NCI-H1105 treated with DMSO at 0.1 percent for 48 hours (cell line): ENCODE data around the gene C2CD4D.
"Not testable (repeated sequence)": the region's sequence is repeated elsewhere in the genome, so short reads cannot be mapped to it uniquely, and the experiment has no call there.

ENCODE experiments used
- DNase-seq: peaks from one replicate; lab custom pipeline; 2025; lab: John Stamatoyannopoulos, UW

C2CD4D gene

GRCh38 chr1:151839457-151840403 lies at the start of gene C2CD4D:
TSS of gene C2CD4D (minus strand) at chr1:151839820. CDS start at chr1:151838989, 831 bp downstream.
- DNase-seq, result peak; percentile 78

- peak; percentile 35 for DNase-seq
Observed at GRCh38 chr1:151888972-151889570, 49.5 kb upstream of the C2CD4D start.

GRCh38 chr1:151887028-151887427 lies 47.4 kb upstream of the C2CD4D start:
- DNase-seq, result no peak

GRCh38 chr1:151885479-151885878 lies 45.9 kb upstream of the C2CD4D start:
- DNase-seq, result no peak

- DNase-seq, result not testable (repeated sequence)
Observed at GRCh38 chr1:151884879-151885278, 45.3 kb upstream of the C2CD4D start.

GRCh38 chr1:151884445-151884844 lies 44.8 kb upstream of the C2CD4D start:
- not testable (repeated sequence) for DNase-seq

GRCh38 chr1:151883898-151884297 lies 44.3 kb upstream of the C2CD4D start:
- not testable (repeated sequence) for DNase-seq

- DNase-seq, result not testable (repeated sequence)
Observed at GRCh38 chr1:151882918-151883317, 43.3 kb upstream of the C2CD4D start.

- DNase-seq, result no peak
Observed at GRCh38 chr1:151882466-151882865, 42.8 kb upstream of the C2CD4D start.

- DNase-seq, result peak; percentile 10
Observed at GRCh38 chr1:151881479-151881878, 41.9 kb upstream of the C2CD4D start.

- no peak for DNase-seq
Observed at GRCh38 chr1:151875419-151876097, 35.9 kb upstream of the C2CD4D start.

GRCh38 chr1:151872776-151873175 lies 33.2 kb upstream of the C2CD4D start:
- not testable (repeated sequence) for DNase-seq

- DNase-seq, result no peak
Observed at GRCh38 chr1:151871284-151872030, 31.8 kb upstream of the C2CD4D start.

GRCh38 chr1:151868486-151868885 lies 28.9 kb upstream of the C2CD4D start:
- peak; percentile 15 for DNase-seq

- no peak for DNase-seq
Observed at GRCh38 chr1:151867765-151868411, 28.3 kb upstream of the C2CD4D start.

GRCh38 chr1:151867321-151867720 lies 27.7 kb upstream of the C2CD4D start:
- no peak for DNase-seq

GRCh38 chr1:151864411-151864810 lies 24.8 kb upstream of the C2CD4D start:
- no peak for DNase-seq

GRCh38 chr1:151862604-151863003 lies 23.0 kb upstream of the C2CD4D start:
- DNase-seq, result no peak

GRCh38 chr1:151860504-151861187 lies 21.0 kb upstream of the C2CD4D start:
- no peak for DNase-seq

- no peak for DNase-seq
Observed at GRCh38 chr1:151859891-151860293, 20.3 kb upstream of the C2CD4D start.
